ENCODE results near the gene CHST11.

Gene CHST11

GRCh38 chr12:104637604-104638003 lies 180.9 kb downstream of the CHST11 start:
- no peak for DNase-seq

- DNase-seq: no peak
Observed at GRCh38 chr12:104638218-104638850, 181.6 kb downstream of the CHST11 start.

- DNase-seq: no peak
Observed at GRCh38 chr12:104638851-104639240, 182.1 kb downstream of the CHST11 start.

DNA sequence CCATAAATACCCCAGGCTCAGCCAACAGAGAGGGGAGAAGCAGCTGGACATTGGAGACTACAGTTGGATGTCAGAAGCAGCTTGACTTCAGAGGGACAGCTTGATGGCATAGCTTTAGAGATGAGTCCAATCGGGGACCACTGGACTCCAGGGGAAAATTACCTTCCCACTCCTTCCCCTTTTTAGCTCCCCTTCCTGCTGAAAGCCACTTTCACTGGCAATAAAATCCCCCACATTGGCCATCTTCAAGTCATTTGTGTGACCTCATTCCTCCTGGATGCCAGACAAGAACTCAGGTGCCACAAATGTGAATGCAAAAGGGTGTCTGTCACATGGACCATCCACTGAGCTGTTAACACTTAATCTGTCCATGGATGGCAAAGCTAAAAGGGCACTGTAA lies 184.2 kb downstream of the CHST11 start:
- no peak for DNase-seq

GRCh38 chr12:104641862-104642261 lies 185.1 kb downstream of the CHST11 start:
- no peak for DNase-seq

DNA sequence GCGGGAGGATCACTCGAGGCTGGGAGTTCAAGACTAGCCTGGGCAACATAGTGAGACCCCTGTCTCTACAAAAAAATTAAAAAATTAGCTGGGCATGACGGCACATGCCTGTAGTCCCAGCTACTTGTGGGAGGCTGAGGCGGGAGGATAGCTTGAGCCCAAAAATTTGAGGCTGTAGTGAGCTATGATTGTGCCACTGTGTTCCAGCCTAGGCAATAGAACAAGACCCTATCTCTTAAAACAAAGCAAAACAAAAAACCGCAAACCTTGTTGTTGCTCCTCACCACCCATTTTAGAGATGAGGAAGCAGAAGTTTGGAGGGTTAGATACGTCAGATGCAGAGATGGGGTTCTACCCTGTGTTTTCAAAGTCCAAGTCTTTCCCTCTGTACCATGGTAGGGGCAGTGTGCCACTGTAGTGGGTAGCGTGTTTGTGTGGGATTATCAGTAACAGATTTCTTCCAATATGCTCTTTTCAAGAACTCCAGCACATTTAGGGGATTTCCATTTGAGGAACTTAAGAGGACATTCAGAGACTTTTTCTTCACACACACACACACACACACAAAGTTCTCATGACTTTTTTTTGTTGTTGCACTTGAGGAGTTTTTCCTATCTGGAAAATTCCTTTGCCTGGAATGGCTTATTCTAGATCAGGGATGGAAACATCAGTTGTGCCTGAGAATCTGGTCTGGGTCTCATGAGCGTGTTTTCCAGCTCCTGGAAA lies 186.5 kb downstream of the CHST11 start:
- no peak for DNase-seq

DNA sequence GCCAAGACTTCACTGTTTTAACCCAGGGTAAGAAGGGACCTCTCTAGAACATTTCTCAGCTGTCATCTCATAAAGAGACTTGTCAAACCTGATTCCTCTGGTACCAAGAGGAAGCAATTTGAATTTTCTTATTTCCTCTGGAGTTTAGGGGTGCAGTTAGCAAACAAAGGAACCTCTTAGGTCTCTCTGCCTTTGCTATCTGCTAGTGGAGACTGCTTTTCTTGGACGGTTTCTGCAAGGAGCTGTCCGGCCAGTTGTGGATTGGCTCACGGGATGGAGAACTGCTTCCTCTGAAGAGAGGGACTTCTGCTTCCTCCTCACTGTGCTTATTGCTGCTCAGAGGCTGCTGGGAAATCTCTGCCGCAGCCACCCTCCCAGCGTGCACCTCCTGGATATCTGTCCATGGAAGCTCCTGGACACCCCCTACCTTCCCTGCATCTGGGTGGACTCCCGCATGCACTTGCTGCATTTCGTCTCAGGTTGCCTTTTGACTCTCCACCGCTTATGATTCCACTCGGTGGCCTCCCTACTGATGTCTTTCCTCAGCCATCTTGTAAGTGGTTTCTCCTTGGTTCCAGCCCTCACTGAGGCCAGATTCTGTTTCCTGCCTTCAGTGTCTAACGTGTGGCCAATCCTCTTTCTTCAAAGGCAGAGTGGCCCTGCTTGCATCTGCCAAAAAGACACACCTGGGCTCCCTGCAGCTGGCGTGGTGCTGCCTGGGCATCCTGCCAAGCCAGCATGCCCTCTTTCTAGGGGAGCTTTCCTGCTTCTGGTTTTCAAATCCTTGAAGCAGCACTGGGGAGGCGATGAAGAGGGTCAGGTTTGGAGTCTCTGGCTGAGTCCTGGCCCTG lies 187.3 kb downstream of the CHST11 start:
- DNase-seq: no peak

DNA sequence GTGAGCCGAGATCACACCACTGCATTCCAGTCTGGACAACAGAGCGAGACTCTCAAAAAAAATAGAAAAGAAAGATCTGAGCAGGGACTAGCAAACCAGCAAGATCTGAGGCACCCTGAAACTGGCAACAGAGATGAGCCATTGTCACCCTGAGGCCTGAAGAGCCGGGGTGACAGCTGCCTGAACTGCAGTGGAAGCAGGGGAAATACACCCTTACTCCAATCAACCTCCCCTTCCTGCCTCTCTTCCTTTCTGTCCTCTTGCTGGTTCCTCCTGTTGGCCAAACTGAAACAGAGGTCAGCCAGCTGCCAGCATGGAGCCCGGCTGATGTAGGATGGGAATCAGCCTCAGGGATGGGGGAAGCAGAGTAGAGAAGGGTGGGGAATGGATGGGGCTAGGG lies 192.0 kb downstream of the CHST11 start:
- peak; percentile 47 to 58 for DNase-seq

DNA sequence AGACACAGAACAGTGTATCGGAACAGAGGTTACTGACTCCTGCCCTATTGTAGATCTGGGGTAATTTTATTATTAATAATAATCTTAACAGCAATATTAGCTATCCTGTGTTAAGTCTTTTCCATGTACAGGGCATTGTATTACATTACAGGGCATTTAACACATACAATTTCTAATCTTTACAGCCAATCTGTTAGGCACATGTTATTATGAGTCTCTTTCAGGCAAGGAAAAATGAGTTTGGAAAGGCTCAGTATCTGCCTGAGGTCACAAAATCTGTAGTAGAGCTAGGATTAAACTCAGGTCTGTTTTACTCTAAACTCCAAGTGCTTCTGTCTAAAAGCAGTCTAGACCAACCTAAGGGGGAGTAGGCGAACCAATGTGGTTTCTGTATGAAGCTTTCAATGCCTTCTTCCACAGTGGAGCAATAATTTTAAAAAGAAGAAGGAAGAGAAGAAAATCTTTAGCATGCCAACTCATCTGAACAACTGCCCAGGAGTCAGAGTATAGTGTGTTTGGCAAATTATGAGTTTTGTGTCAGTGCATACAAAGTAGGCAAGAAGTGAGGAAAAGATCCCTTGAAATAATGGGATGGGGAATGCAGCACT lies 192.6 kb downstream of the CHST11 start:
- peak; percentile 63 to 65 for DNase-seq

DNA sequence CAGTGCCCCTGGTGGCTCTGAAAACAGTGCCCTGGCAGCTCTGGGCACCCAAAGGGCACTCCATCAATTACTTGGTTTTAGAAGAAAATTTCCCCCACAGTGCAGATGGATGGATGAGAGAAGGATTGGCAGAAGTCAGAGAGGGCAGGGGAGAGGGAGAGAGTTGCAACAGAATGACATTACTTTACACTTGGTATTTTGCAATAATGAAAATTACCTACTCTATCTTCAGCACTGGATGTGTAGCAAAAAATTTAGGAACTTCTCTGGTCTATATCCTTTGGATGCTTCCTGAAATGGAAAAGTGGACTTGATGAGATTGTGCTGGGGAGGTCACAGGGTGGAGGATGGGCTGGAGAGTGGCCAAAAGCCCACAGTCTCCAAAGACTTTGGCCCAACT lies 193.2 kb downstream of the CHST11 start:
- peak; percentile 61 to 79 for DNase-seq

DNA sequence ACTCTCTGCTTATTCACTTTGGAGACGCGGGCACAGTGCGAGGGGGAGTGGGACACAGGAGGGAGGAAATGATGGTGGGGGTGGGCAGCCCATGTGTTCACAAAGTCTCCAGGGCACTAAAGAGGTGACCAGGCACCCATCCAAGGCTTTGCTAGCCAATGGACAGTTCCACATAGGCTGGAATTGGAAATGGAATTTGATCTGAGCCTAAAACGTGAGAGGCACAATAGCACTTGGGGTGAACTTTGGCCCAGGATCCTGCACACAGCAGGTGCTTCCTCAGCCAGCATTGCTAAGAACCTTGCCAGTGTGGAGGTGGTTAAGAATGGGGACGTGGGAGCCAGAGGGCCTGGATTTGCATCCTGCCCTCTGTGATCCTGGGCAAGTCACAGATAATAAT lies 193.8 kb downstream of the CHST11 start:
- DNase-seq: no peak

DNA sequence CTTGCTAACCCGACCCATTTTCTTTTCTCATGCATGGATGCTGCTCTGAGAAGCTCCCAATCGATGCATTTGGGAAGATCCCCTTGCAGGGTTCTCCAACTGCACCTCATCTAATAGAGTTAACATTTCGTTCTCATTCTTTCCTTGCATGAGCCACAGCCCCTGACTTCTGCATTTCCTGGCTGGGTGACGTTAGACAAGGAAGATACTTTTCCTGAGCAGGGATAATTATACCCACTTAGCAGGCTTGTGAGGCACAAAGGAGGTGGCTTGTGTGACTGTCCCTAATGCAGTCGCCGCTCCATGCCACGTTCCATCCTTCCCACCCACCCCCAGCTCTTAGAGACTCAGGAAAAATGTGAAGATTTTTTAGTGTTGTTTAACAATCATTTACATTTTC lies 195.1 kb downstream of the CHST11 start:
- no peak for DNase-seq

GRCh38 chr12:104652358-104652757 lies 195.6 kb downstream of the CHST11 start:
- no peak for DNase-seq

- no peak for DNase-seq
Observed at GRCh38 chr12:104652910-104653309, 196.2 kb downstream of the CHST11 start.

GRCh38 chr12:104653730-104654664 lies 197.2 kb downstream of the CHST11 start:
- DNase-seq: no peak

- DNase-seq: no peak
Observed at GRCh38 chr12:104654665-104655609, 198.2 kb downstream of the CHST11 start.

GRCh38 chr12:104656383-104656782 lies 199.6 kb downstream of the CHST11 start:
- DNase-seq: no peak

DNA sequence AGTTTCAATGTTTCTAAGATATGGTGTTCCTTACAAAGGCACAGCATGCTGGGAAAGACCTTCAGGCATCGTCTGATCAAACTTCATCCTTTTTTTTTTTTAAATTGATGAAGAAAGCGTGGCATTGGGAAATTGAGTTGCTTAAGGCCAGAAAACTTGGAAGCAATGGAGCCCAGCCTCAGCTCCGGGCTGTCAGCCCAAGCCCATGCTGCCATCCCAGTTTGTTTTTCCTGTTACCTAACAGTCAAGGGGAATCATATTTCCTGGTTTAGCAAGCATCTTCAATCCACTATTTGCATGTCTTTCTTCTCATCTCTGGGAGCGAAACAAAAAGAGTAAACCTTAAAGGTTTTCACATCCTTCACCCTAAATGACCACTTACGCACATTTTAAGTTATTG lies 200.2 kb downstream of the CHST11 start:
- no peak for DNase-seq

DNA sequence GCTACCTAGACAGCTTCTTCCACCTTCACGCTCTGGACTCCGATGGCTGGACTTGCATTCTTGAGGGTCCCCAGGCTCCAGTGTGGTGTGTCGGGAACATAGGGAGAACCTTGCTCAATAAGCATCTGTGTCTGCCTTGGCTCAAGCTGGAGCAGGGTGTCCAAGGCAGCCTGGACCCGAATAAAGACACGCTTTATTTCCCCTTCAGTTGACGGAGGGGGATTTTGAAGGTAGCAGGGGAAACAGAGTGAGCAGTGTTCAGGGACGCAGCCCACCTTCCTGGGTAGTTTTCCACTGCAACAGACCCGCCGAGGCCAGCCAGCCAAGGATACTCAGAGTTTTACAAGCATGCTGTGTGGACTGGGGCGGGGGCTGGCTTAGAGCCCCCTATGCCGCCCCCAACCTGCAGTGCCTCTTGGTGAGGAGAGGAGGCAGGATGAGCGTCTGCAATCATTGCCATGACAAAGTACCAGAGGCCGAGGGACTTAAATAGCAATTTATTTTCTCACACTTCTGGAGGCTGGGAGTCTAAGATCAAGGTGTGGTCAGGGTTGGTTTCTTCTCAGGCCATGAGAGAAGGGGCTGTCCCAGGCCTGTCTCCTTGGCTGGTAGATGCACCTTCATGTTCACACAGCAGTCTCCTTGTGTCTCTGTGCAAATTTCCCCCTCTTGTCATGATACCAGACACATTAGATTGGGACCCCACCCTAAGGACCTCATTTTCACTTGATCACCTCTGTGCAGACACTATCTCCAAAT lies 201.2 kb downstream of the CHST11 start:
- DNase-seq: no peak

- DNase-seq: no peak
Observed at GRCh38 chr12:104659058-104659457, 202.3 kb downstream of the CHST11 start.
